ENCODE measurements around the gene UBR2. TPM values are rescaled to one million over a fixed set of nuclear protein-coding genes. Genes with fewer than 3 reads are reported as not detected.
"Not testable (repeated sequence)": the region's sequence is repeated elsewhere in the genome, so short reads cannot be mapped to it uniquely, and the experiment has no call there.

The UBR2 gene
- total RNA-seq, 1 experiment from 2014 or later, result 20.1 TPM

DNA sequence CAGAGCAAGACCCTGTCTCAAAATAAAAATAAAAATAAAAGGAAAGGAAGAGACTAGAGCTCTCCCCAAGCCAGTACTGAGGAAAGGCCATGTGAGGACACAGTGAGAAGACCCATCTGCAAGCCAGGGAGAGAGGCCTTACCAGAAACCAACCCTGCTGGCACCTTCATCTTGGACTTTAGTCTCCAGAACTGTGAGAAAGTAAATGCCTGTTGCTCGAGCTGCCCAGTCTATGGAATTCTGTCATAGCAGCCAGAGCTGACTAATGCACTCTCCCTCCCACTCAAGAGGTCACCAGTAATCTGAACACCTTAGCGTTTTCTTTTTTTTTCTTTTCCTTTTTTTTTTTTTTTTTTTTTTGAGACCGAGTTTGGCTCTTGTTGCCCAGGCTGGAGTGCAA is 165.9 kb downstream of the UBR2 start:
- ChIA-PET POLR2A (interaction anchor here (0.6 to 1.7 kb wide), 4 partner anchors 12 to 130 kb away, joined by 3 to 5 read pairs (median 3); no protein-coding TSS in a partner anchor), CTCF (interaction anchor here (0.6 to 1.4 kb wide), 5 partner anchors 9 to 172 kb away, joined by 3 to 6 read pairs (median 3); no protein-coding TSS in a partner anchor)
- no peak for DNase-seq (ENCODE audit: unreplicated experiment)
- no peaks in the 10 kb centered on the region for H3K9me3 Mint-ChIP-seq (ENCODE audit: unreplicated experiment)
- H3K27ac Mint-ChIP-seq (ENCODE audit: low read depth, unreplicated experiment), result no peak overlapping the region
- H3K36me3 Mint-ChIP-seq (ENCODE audit: insufficient read depth, unreplicated experiment), result no peaks in the 10 kb centered on the region
- intact Hi-C loops (cut with micrococcal nuclease), result no loop called here
- no TSS peak for BruUV-seq (replicated peaks)
- TF ChIP-seq, protein P1, sequence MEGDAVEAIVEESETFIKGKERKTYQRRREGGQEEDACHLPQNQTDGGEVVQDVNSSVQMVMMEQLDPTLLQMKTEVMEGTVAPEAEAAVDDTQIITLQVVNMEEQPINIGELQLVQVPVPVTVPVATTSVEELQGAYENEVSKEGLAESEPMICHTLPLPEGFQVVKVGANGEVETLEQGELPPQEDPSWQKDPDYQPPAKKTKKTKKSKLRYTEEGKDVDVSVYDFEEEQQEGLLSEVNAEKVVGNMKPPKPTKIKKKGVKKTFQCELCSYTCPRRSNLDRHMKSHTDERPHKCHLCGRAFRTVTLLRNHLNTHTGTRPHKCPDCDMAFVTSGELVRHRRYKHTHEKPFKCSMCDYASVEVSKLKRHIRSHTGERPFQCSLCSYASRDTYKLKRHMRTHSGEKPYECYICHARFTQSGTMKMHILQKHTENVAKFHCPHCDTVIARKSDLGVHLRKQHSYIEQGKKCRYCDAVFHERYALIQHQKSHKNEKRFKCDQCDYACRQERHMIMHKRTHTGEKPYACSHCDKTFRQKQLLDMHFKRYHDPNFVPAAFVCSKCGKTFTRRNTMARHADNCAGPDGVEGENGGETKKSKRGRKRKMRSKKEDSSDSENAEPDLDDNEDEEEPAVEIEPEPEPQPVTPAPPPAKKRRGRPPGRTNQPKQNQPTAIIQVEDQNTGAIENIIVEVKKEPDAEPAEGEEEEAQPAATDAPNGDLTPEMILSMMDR (IDR thresholded peaks at IDR 0.05; ENCODE audit: unreplicated experiment), result no peak
- no peaks in the 10 kb centered on the region for H3K4me1 Mint-ChIP-seq (ENCODE audit: insufficient read depth, unreplicated experiment)
- no peak overlapping the region for H3K4me3 Mint-ChIP-seq (ENCODE audit: unreplicated experiment)
- no peaks in the 10 kb centered on the region for H3K27me3 Mint-ChIP-seq (ENCODE audit: insufficient read depth, unreplicated experiment)

DNA sequence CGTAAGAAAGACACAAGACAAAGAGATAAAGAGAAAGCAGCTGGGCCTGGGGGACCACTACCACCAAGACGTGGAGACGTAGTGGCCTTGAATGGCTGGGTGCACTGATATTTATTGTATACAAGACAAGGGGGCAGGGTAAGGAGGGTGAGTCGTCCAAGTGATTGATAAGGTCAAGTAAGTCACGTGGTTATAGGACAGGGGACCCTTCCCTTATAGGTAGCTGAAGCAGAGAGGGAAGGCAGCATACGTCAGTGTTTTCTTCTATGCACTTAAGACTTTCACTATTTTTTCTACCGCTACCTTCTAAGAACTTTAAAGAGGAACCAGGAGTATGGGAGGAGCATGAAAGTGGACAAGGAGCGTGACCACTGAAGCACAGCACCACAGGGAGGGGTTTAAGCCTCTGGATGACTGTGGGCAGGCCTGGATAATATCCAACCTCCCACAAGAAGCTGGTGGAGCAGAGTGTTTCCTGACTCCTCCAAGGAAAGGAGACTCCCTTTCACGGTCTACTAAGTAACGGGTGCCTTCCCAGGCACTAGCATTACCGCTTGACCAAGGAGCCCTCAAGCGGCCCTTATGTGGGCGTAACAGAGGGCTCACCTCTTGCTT is 170.1 kb downstream of the UBR2 start:
- H3K4me3 Mint-ChIP-seq (ENCODE audit: unreplicated experiment); H3K9me3 Mint-ChIP-seq (ENCODE audit: unreplicated experiment); H3K36me3 Mint-ChIP-seq (ENCODE audit: insufficient read depth, unreplicated experiment); intact Hi-C loops (cut with micrococcal nuclease); H3K4me1 Mint-ChIP-seq (ENCODE audit: insufficient read depth, unreplicated experiment); H3K27ac Mint-ChIP-seq (ENCODE audit: low read depth, unreplicated experiment); DNase-seq (ENCODE audit: unreplicated experiment); BruUV-seq (replicated peaks); H3K27me3 Mint-ChIP-seq (ENCODE audit: insufficient read depth, unreplicated experiment): not testable (repeated sequence)
- CTCF ChIA-PET, result interaction anchor here (0.5 to 0.7 kb wide), 4 partner anchors 29 to 511 kb away, joined by 3 to 4 read pairs (median 4); no protein-coding TSS in a partner anchor
- POLR2A ChIA-PET, result interaction anchor here (0.7 to 1.2 kb wide), 3 partner anchors 9 to 1699 kb away, joined by 3 to 5 read pairs (median 5); partner anchors contain the start of gene TBCC

DNA sequence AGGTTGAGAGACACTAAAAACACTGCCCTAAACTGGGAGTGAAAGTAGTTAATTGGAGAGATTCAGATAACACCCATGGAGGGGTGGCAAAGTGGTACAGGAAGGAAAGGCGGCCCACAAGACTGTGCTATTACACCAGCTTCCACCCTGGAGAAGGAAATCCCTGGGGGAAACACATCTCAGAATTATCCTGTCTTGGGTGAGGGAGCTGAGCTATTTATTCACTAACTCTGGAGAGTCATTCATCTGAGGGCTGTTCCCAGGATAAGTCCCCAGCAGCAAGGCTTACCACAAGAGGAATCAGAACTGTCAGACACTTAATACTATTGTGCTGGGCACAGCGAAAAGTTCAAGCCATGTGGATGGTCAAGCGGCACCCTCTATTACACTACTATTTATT is 172.1 kb downstream of the UBR2 start:
- no peaks in the 10 kb centered on the region for H3K9me3 Mint-ChIP-seq (ENCODE audit: unreplicated experiment)
- no peaks in the 10 kb centered on the region for H3K36me3 Mint-ChIP-seq (ENCODE audit: insufficient read depth, unreplicated experiment)
- no peaks in the 10 kb centered on the region for H3K4me1 Mint-ChIP-seq (ENCODE audit: insufficient read depth, unreplicated experiment)
- no peaks in the 10 kb centered on the region for H3K27me3 Mint-ChIP-seq (ENCODE audit: insufficient read depth, unreplicated experiment)
- ChIA-PET POLR2A (interaction anchor here (0.6 kb wide), 1 partner anchor 11 kb away, joined by 3 read pairs; no protein-coding TSS in a partner anchor), CTCF (no interaction called here)
- no peak for DNase-seq (ENCODE audit: unreplicated experiment)
- TF ChIP-seq, protein P1 (IDR thresholded peaks at IDR 0.05; ENCODE audit: unreplicated experiment), result no peak
- no peak overlapping the region for H3K27ac Mint-ChIP-seq (ENCODE audit: low read depth, unreplicated experiment)
- intact Hi-C loops (cut with micrococcal nuclease), result no loop called here
- no peak overlapping the region for H3K4me3 Mint-ChIP-seq (ENCODE audit: unreplicated experiment)
- BruUV-seq (replicated peaks), result no TSS peak

DNA sequence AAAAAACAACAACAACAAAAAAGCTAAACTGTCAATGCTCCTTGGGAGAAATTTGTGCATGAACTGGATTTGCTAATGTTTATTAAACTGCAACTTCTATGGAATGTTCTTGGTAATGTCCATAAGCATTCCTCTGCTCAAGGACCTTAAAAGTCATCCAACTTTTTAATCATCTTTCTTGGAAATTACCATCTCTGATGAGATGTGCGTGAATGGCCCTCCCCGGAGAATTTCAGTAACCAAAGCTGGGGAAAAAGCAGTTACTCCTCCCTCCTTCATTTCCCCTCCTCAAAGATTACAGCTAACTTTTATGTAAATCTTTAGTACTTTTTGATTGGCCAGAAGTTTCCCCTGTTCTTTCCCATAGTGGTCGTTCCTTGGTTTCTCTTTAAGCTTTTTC is 176.9 kb downstream of the UBR2 start:
- TF ChIP-seq, protein P1 (IDR thresholded peaks at IDR 0.05; ENCODE audit: unreplicated experiment), result no peak
- intact Hi-C loops (cut with micrococcal nuclease), result no loop called here
- Mint-ChIP-seq H3K36me3 (ENCODE audit: insufficient read depth, unreplicated experiment) (peaks cover 5% of the 10 kb centered on the region), H3K4me1 (ENCODE audit: insufficient read depth, unreplicated experiment) (peaks cover 10% of the 10 kb centered on the region), H3K27ac (ENCODE audit: low read depth, unreplicated experiment) (no peak overlapping the region), H3K27me3 (ENCODE audit: insufficient read depth, unreplicated experiment) (no peaks in the 10 kb centered on the region), H3K4me3 (ENCODE audit: unreplicated experiment) (no peak overlapping the region), H3K9me3 (ENCODE audit: unreplicated experiment) (no peaks in the 10 kb centered on the region)
- no TSS peak for BruUV-seq (replicated peaks)
- ChIA-PET CTCF (no interaction called here), POLR2A (interaction anchor here (0.6 to 0.9 kb wide), 4 partner anchors 22 to 81 kb away, joined by 3 read pairs; partner anchors contain the start of gene BICRAL)
- DNase-seq (ENCODE audit: unreplicated experiment), result no peak
